Lower leg skin (tissue), 3 donors: ENCODE data around the gene DUSP3.
"Not testable (repeated sequence)": the region's sequence is repeated elsewhere in the genome, so short reads cannot be mapped to it uniquely, and the experiment has no call there.

Source experiments
- CTCF ChIP-seq, 3 donors: fragments of 450-650 bp; IDR thresholded peaks; one replicate each; pipeline ENCODE4 v1.5.1; 2016; ENCODE audit warnings: antibody characterized with exemption in 3 of 3, mild to moderate bottlenecking in 3 of 3, moderate library complexity in 2 of 3
- POLR2A ChIP-seq, 2 donors: fragments of 450-650 bp; IDR thresholded peaks; one replicate each; pipeline ENCODE4 v1.6.1; 2016 to 2017; ENCODE audit warnings: antibody characterized with exemption in 2 of 2, mild to moderate bottlenecking in 1 of 2, moderate library complexity in 1 of 2

- TF ChIP-seq CTCF, POLR2A (IDR thresholded peaks at IDR 0.05): not testable (repeated sequence)
Observed at GRCh38 chr17:43798024-43798423, 19.2 kb upstream of the DUSP3 start.
